ENCODE results near the gene VPS35L.

The VPS35L gene

GRCh38 chr16:19555186-19555937 is at the start of gene VPS35L:
Gene VPS35L (plus strand): TSS chr16:19555703. CDS start chr16:19555730, 27 bp downstream.
- peak; percentile 99 for DNase-seq

- no peak for DNase-seq
Observed at GRCh38 chr16:19506965-19507364, 48.5 kb upstream of the VPS35L start.

GRCh38 chr16:19507867-19508266 is 47.6 kb upstream of the VPS35L start:
- DNase-seq: no peak

- no peak for DNase-seq
Observed at GRCh38 chr16:19512297-19512696, 43.2 kb upstream of the VPS35L start.

GRCh38 chr16:19513377-19514053 is 42.0 kb upstream of the VPS35L start:
- DNase-seq: no peak

- no peak for DNase-seq
Observed at GRCh38 chr16:19515757-19516156, 39.7 kb upstream of the VPS35L start.

- no peak for DNase-seq
Observed at GRCh38 chr16:19517424-19518089, 37.9 kb upstream of the VPS35L start.

- DNase-seq: no peak
Observed at GRCh38 chr16:19518388-19518787, 37.1 kb upstream of the VPS35L start.

- DNase-seq: no peak
Observed at GRCh38 chr16:19520861-19521331, 34.6 kb upstream of the VPS35L start.

GRCh38 chr16:19521471-19522396 is 33.8 kb upstream of the VPS35L start, which contains the start of gene GDE1:
Gene GDE1 (minus strand): TSS chr16:19522098. CDS start chr16:19521964, 134 bp downstream.
- DNase-seq: peak; percentile 84

- no peak for DNase-seq
Observed at GRCh38 chr16:19522397-19522732, 33.1 kb upstream of the VPS35L start.

GRCh38 chr16:19522760-19523159 is 32.7 kb upstream of the VPS35L start:
- DNase-seq: no peak

- DNase-seq: no peak
Observed at GRCh38 chr16:19523184-19523558, 32.3 kb upstream of the VPS35L start.

GRCh38 chr16:19523559-19524355 is 31.7 kb upstream of the VPS35L start, which contains the start of gene CCP110:
Gene CCP110 (plus strand): TSS chr16:19523942. CDS start chr16:19527882, 3,940 bp downstream.
- peak; percentile 95 for DNase-seq

GRCh38 chr16:19524356-19524615 is 31.2 kb upstream of the VPS35L start:
- DNase-seq: no peak

GRCh38 chr16:19524616-19525384 is 30.7 kb upstream of the VPS35L start:
- no peak for DNase-seq

GRCh38 chr16:19525385-19525723 is 30.1 kb upstream of the VPS35L start:
- DNase-seq: no peak

GRCh38 chr16:19527161-19527560 is 28.3 kb upstream of the VPS35L start:
- DNase-seq: no peak

- no peak for DNase-seq
Observed at GRCh38 chr16:19528666-19529065, 26.8 kb upstream of the VPS35L start.

GRCh38 chr16:19532601-19533000 is 22.9 kb upstream of the VPS35L start:
- DNase-seq: no peak
